HG03135 (cell line): ENCODE measurements around the gene NAT8L.

Source experiments
- ATAC-seq: cut with Tn5 transposase; IDR thresholded peaks from one replicate; pipeline ENCODE4 v1.9.1; 2021; ENCODE audit warnings: mild to moderate bottlenecking, moderate library complexity; ENCODE audit not compliant: unreplicated experiment

NAT8L gene

GRCh38 chr4:2091990-2092668 lies 33.0 kb downstream of the NAT8L start:
- ATAC-seq, result no peak

GRCh38 chr4:2092669-2093053 lies 33.5 kb downstream of the NAT8L start:
- no peak for ATAC-seq

DNA sequence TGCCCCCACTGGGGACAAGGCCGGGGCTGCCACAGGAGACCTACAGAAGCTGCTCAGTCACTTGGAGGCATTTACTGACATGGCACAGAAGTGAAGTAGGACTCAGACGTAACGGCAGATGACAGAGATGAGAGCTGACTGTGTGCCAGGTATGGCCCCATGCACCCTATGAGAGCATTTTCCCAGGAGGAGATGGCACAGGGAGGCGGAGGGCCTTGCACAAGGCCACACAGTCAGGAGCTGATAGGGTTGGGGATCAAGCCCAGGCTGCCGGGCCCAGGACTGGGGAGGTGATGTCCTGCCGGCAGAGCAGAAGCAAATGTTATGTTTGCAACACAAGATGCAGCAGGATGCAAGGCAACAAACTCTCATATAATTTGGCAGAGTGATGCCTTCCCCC lies 34.1 kb downstream of the NAT8L start:
- ATAC-seq, result no peak

DNA sequence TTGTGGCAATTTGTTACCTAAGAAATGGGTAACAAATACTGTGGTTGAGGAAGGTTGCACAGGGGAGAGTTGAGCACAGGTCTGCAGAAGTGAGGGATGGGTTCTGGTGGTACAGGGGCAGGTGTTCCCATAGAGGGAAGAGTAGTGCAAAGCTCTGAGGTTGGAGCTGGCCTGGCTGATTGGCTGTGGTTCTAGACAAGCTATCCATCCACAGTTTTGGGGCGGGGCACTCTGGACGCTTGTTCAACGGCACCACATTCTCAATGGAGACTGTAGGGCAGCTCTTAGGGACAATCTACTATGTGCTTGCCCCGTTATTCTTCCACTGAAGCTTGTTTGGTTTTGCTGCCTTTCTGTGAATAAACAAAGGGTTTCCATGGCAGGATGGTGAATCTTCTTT lies 35.4 kb downstream of the NAT8L start:
- no peak for ATAC-seq

- ATAC-seq, result no peak
Observed at GRCh38 chr4:2095236-2096072, 36.3 kb downstream of the NAT8L start.

- no peak for ATAC-seq
Observed at GRCh38 chr4:2096073-2096609, 37.0 kb downstream of the NAT8L start.

DNA sequence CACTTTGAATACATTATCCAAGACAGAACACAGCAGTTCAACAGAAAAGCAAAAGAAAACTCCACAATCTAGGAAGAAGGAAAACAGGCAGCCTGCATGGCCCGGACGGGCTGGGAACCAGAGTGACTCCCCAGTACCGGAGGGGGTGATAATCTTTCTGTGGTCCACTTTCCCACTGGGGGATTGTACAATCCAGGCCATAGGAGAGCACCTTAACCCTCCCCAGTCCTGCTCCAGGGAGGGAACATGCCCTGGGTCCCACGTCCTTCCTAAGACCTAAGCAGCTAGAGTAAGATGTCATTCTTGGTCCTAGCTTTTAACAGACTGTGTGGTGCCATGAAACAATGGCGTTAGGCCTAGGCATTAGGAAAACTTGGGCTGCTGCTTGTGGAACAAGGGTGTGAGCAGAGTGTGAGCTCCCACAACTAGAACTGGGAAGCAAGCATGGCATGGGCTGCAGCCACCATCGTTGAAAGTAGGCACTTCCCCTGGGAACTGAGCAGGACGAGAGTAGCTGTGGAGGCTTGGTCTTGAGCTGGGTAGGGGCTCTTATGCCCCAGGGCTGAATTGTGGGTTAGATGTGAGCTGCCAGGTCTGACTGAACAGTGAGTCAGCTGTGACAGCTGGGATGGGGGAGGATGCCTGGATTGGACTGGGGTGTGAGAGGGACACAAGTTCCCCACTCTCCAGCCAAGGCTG lies 42.4 kb downstream of the NAT8L start:
- ATAC-seq, result no peak

DNA sequence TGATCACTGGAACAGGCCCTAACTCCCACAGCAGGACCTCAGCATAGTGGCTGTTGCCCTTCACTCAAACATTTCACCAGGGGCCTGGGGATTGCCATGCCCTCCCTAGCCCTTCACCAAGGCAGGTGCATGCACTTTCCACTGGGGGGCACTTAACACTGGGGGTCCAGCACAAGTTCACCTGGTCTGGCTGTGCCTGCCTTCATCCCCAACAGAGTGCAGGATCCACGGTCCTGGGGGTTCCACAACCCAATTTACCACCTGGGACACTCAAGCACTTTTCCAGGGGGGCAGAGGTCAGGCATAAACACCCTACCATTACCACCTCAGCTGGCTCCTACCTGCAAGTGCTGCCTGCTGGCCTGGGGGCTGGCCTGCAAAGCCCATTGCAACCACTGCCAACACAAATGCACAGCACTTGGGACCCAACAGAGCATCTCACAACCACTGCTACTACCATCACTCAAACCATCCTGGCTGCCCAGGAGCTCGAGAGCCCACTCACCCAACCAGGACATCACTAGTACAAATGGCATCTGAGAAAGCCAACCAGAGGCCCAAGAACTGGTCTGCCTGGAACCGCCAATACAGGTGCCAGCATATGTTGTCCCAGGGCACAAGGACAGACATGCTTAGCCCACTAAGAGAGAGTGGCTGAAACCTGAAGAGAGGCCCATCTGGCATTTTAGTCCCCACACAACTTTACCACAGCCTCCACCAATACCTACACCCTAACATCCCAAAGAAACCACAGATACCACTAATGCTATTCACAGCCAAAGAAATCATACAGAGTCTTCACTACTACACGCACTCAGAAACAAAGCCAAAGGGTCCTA lies 43.1 kb downstream of the NAT8L start:
- no peak for ATAC-seq

DNA sequence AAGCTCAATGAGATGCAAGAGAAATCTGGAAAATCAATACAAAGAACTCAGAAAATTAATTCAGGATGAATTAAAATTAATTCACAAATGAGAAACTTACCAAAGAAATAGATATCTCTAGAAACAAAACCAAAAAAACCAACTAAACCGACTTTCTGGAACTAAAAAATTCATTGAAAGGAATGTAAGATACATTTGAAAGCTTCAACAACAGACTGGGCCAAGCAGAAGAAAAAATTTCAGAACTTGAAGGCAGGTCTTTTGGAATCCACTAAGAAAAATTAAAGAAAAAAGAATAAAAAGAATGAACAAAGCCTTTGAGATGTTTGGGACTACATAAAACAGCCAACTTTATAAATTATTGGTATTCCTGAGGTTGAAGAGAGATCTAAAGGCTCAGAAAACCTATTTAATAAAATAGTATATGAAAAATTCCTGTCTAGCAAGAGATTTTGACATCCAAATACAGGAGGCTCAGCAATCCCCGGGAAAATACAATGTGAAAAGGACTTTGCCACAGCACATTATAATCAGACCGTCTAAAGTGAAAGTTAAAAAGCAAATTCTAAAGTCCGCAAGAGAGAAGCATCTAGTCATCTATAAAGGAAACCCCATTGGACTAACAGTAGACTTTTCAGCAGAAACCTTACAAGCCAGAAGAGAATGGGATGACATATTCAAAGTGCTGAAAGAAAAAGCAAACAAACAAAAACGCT lies 44.2 kb downstream of the NAT8L start:
- ATAC-seq, result no peak

DNA sequence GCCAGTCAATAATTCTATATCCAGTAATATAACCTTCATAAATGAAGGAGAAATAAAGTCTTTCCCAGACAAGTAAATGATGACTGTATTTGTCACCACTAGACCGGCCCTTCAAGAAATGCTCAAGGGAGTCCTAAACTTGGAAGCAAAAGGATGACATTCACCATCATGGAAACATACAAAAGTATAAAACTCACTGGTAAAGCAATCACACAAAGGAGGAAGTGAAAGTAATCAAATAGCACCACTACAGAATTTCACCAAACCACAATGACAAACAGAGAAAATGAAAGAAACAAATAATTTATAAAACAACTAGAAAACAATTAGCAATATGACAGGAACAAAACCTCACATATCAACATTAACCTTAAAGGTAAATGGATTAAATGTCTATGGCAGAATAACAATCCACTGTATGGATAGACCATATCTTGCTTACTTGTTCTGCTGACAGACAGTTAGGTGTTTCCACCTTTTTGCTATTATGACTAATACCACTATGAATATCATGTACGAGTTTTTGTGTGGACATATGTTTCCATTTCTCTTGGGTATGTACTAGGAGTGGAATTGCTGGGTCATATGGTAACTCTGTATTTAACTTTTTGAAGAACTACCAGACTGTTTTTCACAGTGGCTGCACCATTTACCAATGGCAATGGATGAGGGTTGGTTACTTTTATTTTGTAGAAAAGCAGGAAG lies 44.9 kb downstream of the NAT8L start:
- ATAC-seq, result no peak

DNA sequence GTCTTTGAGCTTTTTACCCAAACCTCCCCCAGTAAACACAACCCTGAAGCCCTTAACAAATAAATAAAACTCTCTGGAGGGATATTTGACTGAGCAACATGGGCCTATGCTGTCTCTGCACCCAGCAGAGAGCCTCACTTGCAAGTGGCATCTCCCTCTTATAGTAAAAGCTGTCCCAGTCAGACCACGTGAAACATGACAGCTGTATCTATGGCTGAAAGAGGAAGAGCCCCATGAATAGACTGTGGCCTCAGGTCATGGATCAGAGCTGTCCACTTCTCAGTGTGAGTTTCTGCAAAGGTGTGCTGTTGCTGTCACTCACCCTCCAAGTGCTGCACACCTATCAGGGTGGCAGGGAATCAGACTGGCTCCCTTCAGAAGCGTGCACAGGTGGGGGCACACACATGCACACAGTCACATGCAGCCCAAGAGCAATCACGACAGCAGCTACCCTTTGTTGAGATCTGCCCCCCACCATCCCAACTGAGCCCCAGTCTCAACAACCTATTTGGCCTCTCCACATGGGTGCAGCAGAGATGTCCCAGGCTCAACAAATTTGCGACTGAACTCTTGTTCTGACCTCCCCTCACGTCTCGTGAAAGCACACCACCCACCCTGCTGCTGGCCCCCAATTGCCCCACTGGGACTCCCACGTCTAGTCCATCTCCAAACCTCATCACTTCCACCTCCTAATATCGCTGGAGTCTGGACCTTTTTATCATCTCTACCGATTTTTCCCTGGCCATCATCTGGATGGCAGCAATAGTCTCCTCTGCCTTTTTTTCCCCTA lies 45.6 kb downstream of the NAT8L start:
- ATAC-seq, result no peak

DNA sequence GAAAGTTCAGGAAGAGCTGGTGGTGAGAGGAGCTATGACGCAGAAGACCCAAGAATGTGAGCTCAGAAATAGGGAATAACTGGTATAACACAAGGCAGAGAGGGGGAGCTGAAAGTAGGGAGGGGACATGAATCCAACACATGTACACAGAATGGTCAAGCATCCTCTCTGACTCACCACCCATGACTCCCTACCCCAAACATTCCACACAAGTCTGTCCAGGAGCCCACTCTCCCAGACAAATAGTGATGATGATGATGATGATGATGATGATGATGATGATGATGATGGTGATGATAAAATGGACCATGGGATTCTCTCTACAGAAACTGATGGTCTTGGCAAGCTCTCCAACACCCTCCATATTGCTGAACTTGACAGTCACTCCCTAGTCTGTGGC lies 46.4 kb downstream of the NAT8L start:
- no peak for ATAC-seq

GRCh38 chr4:2116687-2117400 lies 57.7 kb downstream of the NAT8L start:
- no peak for ATAC-seq
